GM12864 (cell line): ENCODE results near the gene INPP5B.

Source experiments
- DNase-seq: peaks from one replicate; pipeline ENCODE4 v3.0.0-alpha.2; 2011; ENCODE audit warnings: low read depth
- H3K4me3 ChIP-seq: 2 replicates; pipeline ENCODE4 v1.5.1; 2011; ENCODE audit warnings: mild to moderate bottlenecking, low read depth, low read length, control low read depth
- TF ChIP-seq, protein P1 (sequence below): IDR thresholded peaks from 2 replicates; pipeline ENCODE4 v1.5.1; 2011; ENCODE audit warnings: low read depth, mild to moderate bottlenecking, moderate library complexity, low read length, control low read depth, inconsistent platforms; ENCODE audit errors: missing control alignments

INPP5B gene

DNA sequence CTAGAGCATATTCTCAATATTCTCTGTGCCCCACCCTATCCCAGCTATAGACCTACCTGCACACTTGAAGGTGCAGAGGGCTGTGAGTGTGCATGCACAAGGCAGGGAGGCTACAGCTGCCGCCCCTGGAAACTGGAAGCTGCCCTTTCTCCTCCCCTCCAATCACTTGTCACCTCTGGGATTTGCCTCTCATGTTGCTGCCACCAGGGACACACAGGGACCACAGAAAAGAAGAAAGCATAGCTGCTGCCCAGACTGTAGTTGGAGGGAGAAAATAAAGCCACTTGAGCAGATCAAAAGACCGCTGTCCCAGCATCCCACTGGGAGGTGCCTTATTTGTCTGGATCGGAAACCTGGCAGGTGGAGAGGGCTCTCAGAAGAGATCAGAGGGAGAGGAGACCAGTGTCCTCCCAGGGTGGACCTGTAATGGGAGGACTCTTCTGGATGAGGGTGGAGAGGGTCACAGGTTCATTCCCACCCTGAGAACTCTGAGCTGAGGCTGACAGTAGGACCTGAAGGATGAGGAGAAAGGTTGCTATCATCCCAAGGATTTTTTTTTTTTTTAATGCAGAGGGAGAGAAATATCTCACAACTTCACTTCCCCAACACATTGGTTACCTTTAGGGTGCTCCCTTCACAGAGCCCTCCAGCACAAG is 7.6 kb upstream of the INPP5B start:
- H3K4me3 ChIP-seq = no peak overlapping the region
- no peak for DNase-seq
- TF ChIP-seq, protein P1, sequence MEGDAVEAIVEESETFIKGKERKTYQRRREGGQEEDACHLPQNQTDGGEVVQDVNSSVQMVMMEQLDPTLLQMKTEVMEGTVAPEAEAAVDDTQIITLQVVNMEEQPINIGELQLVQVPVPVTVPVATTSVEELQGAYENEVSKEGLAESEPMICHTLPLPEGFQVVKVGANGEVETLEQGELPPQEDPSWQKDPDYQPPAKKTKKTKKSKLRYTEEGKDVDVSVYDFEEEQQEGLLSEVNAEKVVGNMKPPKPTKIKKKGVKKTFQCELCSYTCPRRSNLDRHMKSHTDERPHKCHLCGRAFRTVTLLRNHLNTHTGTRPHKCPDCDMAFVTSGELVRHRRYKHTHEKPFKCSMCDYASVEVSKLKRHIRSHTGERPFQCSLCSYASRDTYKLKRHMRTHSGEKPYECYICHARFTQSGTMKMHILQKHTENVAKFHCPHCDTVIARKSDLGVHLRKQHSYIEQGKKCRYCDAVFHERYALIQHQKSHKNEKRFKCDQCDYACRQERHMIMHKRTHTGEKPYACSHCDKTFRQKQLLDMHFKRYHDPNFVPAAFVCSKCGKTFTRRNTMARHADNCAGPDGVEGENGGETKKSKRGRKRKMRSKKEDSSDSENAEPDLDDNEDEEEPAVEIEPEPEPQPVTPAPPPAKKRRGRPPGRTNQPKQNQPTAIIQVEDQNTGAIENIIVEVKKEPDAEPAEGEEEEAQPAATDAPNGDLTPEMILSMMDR = no peak

DNA sequence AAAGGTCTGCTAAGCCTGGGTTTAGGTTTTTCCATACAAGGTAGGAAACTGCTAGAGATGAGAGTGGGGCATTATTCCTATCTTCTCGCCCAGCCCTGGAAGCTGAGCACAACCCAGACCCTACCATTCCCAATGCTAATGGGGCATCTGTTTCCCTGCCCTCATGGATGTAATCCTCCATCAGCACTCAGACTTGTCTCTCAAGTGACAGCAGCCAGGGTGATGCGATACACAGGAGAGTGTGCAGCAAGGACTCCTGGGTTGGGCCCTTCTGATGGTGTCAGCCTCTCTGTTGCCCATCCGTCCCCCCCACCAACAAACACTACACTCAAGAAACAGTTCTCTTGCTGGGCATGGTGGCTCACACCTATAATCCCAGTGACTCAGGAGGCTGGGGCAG is 5.9 kb upstream of the INPP5B start:
- no peak overlapping the region for H3K4me3 ChIP-seq
- no peak for DNase-seq
- TF ChIP-seq, protein P1 = no peak

DNA sequence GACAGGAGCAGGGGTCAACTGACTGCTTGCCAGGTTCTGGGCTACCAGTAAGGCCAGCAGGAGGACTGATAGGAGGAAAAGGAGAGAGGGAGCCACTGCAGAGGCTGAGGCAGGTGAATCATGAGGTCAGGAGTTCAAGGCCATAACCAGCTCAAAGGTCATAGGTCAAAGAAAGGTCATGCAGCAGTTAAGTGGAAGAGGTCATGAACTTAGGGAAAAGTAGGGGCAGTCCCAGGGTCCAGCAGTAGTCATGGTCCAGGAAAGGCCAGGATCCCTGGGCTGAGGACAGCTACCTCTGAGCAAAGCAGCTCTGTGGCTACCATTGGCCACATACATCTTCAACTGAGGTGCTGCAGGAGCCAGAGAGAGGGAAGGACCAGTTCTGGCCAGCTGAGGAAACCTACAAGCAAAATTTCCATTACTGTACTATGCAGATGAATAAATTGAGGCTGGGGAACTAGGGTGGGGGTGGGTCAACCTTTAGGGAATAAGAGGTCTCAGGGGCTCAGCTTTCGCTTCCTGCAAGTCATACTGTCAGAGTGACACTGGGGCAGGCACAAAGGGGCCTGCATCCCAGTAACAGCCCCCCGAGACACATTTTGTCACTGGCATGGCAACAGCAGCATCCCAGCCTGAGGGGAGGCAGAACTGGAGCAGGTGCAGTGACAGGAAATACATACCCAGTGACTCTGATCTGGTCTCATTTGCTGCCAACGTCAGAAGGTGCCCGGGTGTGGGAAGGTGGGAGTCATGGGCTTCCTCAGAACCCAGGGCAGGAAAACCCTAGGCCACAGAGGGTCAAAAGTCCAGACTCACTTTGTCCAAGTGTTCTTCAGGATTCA is 5.2 kb upstream of the INPP5B start:
- DNase-seq = no peak
- TF ChIP-seq, protein P1 = no peak
- H3K4me3 ChIP-seq = no peak overlapping the region

DNA sequence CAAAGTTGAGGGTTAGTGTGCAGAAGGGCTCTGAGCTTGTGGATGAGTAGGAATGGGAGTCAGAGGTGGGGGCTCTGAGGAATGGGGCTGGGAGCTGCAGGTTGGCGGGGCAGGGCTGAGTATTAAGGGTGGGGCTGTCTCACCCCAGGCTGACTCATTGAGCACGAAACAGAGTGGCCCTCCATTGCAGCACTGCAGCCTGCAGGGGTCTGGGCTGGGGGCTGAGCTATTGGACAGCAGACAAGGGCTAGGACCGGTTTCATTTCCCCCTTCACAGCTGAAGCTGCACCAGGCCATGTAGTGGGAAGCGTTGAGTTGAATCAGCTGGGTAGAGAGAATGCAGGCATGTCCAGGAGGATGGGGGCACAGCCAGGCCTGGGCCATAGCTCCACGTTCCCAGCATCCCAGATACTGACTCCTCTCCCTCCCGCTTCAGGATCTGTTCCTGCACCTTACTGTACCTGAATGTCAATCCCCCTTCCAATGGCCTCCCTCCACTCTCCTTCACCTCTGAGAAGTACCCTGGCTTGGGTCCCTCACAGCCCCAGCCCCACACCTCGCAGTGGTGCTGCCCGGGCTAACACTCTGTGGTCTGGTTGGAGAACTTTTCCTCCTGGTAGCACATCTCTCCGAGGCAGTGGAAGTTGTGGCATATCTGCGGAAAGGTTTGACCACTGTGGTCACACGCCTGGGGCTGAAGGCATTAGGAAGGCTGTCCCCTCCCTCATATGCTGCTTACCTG is 4.4 kb upstream of the INPP5B start:
- H3K4me3 ChIP-seq = no peak overlapping the region
- DNase-seq = no peak
- TF ChIP-seq, protein P1 = no peak

DNA sequence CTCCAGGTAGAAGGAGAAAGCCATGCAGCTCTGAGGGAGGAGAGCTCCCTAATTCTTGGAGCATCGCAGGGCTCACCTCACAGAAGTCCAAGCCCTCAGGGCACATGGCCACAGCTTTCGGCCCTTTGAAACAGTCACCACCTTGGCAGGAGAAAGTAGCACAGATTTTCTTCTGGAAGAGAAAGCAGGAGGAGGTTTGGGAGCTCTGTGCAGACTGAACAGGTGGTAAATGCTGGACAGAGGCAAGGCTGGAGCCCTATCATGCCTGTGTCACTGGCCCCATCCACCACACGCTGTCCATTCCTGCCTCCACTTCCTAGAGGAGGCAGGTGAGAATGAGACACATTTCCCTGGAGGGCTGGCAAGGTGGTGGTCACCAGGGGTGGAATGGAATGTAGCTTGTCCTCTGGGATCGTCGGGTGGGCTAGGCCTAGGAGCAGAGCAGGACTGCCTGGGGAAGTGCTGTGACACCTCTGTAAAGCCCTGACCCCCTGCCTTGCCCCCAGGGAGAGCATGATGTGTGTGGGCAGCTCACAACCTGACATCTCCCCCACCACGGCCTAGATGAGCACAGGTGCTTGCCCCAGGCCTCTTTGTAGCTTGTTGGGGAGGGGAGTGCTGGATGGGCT is 2.8 kb upstream of the INPP5B start:
- no peak for DNase-seq
- TF ChIP-seq, protein P1 = no peak
- H3K4me3 ChIP-seq = no peak overlapping the region

DNA sequence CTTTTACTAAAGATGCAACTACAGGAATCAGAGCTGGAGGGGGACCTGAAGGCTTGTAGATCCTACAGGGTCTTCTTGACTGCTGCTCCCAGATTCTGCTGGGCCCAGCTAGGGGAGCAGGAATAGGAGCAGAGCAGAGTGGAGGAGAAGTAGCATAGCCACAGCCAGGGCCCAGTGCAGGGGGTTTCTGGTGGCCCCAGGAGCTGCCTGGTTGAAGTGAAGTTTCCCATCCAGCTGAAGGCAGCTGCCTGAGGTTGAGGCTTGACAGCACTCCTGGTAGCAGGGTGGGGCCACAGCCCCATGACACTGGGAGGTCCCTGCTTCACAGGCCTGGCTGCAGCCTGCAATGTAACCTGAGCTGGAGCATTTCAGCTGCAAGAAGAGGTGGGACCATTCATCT is 2.0 kb upstream of the INPP5B start:
- TF ChIP-seq, protein P1 = no peak
- DNase-seq = no peak
- no peak overlapping the region for H3K4me3 ChIP-seq
